HepG2 (cell line): ENCODE measurements around the gene MS4A13. TPM values are rescaled to one million over a fixed set of nuclear protein-coding genes. Genes with fewer than 3 reads are reported as not detected.
"Not testable (repeated sequence)": the region's sequence is repeated elsewhere in the genome, so short reads cannot be mapped to it uniquely, and the experiment has no call there.

Experiments
- ATAC-seq: fragments of 200-7000 bp; cut with Tn5 transposase; 3 replicates; pipeline ENCODE4 v1.9.1; 2020; ENCODE audit warnings: mild to moderate bottlenecking, moderate library complexity
- BruUV-seq: library from RNA; stranded (reverse); fragments of 400-500 nt; replicated peaks from 2 replicates; lab custom pipeline; 2021; lab: Mats Ljungman, UMichigan
- CTCF ChIA-PET: fragments of 300-600 bp; formaldehyde crosslinking; extraction: SDS; loops from one replicate; lab custom pipeline; 2021; ENCODE audit warnings: low total read pairs, inconsistent platforms, low intra/inter-chr PET ratio; lab: Yijun Ruan, JAX
- POLR2A ChIA-PET: fragments of 350-600 bp; sonication (Branson Sonifier 250); formaldehyde crosslinking; loops from one replicate; lab custom pipeline; 2020; ENCODE audit warnings: antibody characterized with exemption, inconsistent platforms; lab: Yijun Ruan, JAX
- DNase-seq: peaks from one replicate; pipeline ENCODE4 v3.0.0-alpha.2; 2015; ENCODE audit warnings: low spot score
- FAIRE-seq: peaks from 3 replicates; lab custom pipeline; 2011; peaks lifted over from hg19 to GRCh38; lab: Jason Lieb, UNC
- H2AFZ ChIP-seq: one replicate; pipeline ENCODE4 v1.6.1; 2011; ENCODE audit warnings: low read length, inconsistent platforms
- H3K27ac ChIP-seq: fragments of 300-600 bp; 3 replicates; pipeline ENCODE4 v1.8.0; 2011; ENCODE audit warnings: mixed run types, mild to moderate bottlenecking, mixed read lengths, low read length, inconsistent platforms; ENCODE audit not compliant: insufficient read depth; ENCODE audit errors: extremely low read length
- H3K27me3 ChIP-seq, 2 experiments: fragments of 200-600 bp in 1 of 2; 2 replicates in 1 of 2; 3 replicates in 1 of 2; pipeline versions ENCODE4 v1.6.0 to v1.8.0; 2011; ENCODE audit warnings: low read length in 2 of 2, mild to moderate bottlenecking in 2 of 2, moderate library complexity in 2 of 2, inconsistent platforms in 1 of 2; ENCODE audit not compliant: insufficient read depth in 2 of 2, control insufficient read depth in 1 of 2
- H3K36me3 ChIP-seq, 2 experiments: fragments of 200-600 bp in 1 of 2; replicated peaks in 1 of 2; 2 replicates in 1 of 2; 3 replicates in 1 of 2; pipeline versions ENCODE4 v1.5.1 to v1.8.0; 2011; ENCODE audit warnings: low read length in 2 of 2, inconsistent platforms in 1 of 2; ENCODE audit not compliant: insufficient read depth in 2 of 2, control insufficient read depth in 1 of 2
- H3K4me1 ChIP-seq: 2 replicates; pipeline ENCODE4 v1.5.1; 2012; ENCODE audit warnings: low read length, inconsistent platforms; ENCODE audit not compliant: insufficient read depth
- H3K4me2 ChIP-seq: 2 replicates; pipeline ENCODE4 v1.6.0; 2011; ENCODE audit warnings: low read depth, low read length, inconsistent platforms
- H3K4me3 ChIP-seq, 3 experiments: fragments of 200-600 bp in 1 of 3; sonication (generic), shearing (Covaris generic) in 1 of 3; replicated peaks in 1 of 3; 2 replicates each; pipeline ENCODE4 v1.5.1; 2011 to 2016; ENCODE audit warnings: low read length in 3 of 3, inconsistent platforms in 2 of 3, low read depth in 2 of 3, mild to moderate bottlenecking in 2 of 3, control low read depth in 1 of 3, mixed read lengths in 1 of 3; ENCODE audit not compliant: insufficient read depth in 1 of 3
- H3K79me2 ChIP-seq: one replicate; pipeline ENCODE4 v1.6.1; 2011; ENCODE audit warnings: low read length, inconsistent platforms; ENCODE audit not compliant: insufficient read depth
- H3K9ac ChIP-seq: 2 replicates; pipeline ENCODE4 v1.6.0; 2011; ENCODE audit warnings: mild to moderate bottlenecking, low read depth, low read length, inconsistent platforms; ENCODE audit not compliant: insufficient read depth
- H3K9me3 ChIP-seq: 2 replicates; pipeline ENCODE4 v1.5.1; 2012; ENCODE audit warnings: mild to moderate bottlenecking, low read length
- H4K20me1 ChIP-seq: 2 replicates; pipeline ENCODE4 v1.6.0; 2011; ENCODE audit warnings: inconsistent platforms, mild to moderate bottlenecking, low read length, moderate library complexity; ENCODE audit not compliant: insufficient read depth
- ZSCAN25 ChIP-seq: sonication (generic); formaldehyde crosslinking; IDR thresholded peaks from 2 replicates; pipeline ENCODE4 v1.8.0; 2022; ENCODE audit warnings: mild to moderate bottlenecking, missing genetic modification reagents
- WGBS: methylation state at CpG from one replicate; pipeline ENCODE4 v1.1.6; 2017; ENCODE audit warnings: low lambda C conversion rate; 5-methylcytosine and 5-hydroxymethylcytosine counted together
- in situ Hi-C: cut with HindIII; loops from 2 replicates; pipeline ENCODE4 v1.10.0; 2017; ENCODE audit warnings: low pct_unique_long_range_greater_than_20kb; ENCODE audit not compliant: extremely low pct_ligation_motif_present
- intact Hi-C: fragments of 100-400 bp; cut with micrococcal nuclease; formaldehyde crosslinking; loops from one replicate; pipeline ENCODE4 v1.10.0; 2022; ENCODE audit not compliant: unreplicated experiment
- polyA plus RNA-seq, 8 experiments: library from polyadenylated mRNA; depleted of rRNA in 3 of 8; stranded (reverse) in 7 of 8; unstranded in 1 of 8; fragments of >200 nt; fragmentation: Illumina TruSeq in 4 of 8; extraction: Trizol in 4 of 8; gene quantifications; 2 replicates each; pipeline versions ENCODE4 v1.2.1 to v1.2.3, GENCODE V29; 2011 to 2016; ENCODE audit warnings: low read depth in 4 of 8, missing spikeins in 1 of 8, mixed read lengths in 1 of 8; ENCODE audit not compliant: insufficient read depth in 1 of 8
- total RNA-seq, 5 experiments: library from RNA; depleted of rRNA; stranded (reverse); fragments of >200 nt; fragmentation: Illumina TruSeq; extraction: Trizol; gene quantifications; 2 replicates each; pipeline ENCODE4 v1.2.3, GENCODE V29; 2016; ENCODE audit warnings: low read depth in 1 of 5
- TF ChIP-seq, protein P1 (sequence below): sonication (generic); formaldehyde crosslinking; IDR thresholded peaks from 2 replicates; pipeline ENCODE4 v1.4.0; 2020; ENCODE audit warnings: missing genetic modification reagents
- TF ChIP-seq, protein P2 (sequence below): sonication (generic); formaldehyde crosslinking; conservative IDR thresholded peaks from 2 replicates; pipeline ENCODE4 v1.4.0; 2020; ENCODE audit warnings: mild to moderate bottlenecking, missing genetic modification reagents, moderate library complexity

MS4A13 gene
- total and polyA plus RNA-seq, 2 of the 13 experiments (the other 11 are each of a cell fraction or from before 2014, with no cell fraction given), result not detected

DNA sequence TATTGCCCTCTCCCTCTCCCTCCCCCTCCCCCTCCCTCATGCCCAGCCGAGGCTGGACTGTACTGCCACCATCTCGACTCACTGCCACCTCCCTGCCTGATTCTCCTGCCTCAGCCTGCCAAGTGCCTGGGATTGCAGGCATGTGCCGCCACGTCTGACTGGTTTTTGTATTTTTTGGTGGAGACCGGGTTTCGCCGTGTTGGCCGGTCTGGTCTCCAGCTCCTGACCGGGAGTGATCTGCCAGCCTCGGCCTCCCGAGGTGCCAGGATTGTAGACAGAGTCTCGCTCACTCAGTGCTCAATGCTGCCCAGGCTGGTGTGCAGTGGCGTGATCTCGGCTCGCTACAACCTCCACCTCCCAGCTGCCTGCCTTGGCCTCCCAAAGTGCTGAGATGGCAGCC lies 5.6 kb upstream of the MS4A13 start:
- H3K9me3 ChIP-seq, BruUV-seq, H3K27ac ChIP-seq, H2AFZ ChIP-seq, ATAC-seq, H3K27me3 ChIP-seq, H4K20me1 ChIP-seq, POLR2A ChIA-PET, H3K4me3 ChIP-seq, H3K4me1 ChIP-seq, DNase-seq, H3K9ac ChIP-seq, H3K79me2 ChIP-seq, FAIRE-seq, H3K4me2 ChIP-seq, intact Hi-C loops, in situ Hi-C loops, CTCF ChIA-PET, H3K36me3 ChIP-seq: not testable (repeated sequence)
- 52% methylated on average over 4 of the region's 15 CpGs for WGBS

DNA sequence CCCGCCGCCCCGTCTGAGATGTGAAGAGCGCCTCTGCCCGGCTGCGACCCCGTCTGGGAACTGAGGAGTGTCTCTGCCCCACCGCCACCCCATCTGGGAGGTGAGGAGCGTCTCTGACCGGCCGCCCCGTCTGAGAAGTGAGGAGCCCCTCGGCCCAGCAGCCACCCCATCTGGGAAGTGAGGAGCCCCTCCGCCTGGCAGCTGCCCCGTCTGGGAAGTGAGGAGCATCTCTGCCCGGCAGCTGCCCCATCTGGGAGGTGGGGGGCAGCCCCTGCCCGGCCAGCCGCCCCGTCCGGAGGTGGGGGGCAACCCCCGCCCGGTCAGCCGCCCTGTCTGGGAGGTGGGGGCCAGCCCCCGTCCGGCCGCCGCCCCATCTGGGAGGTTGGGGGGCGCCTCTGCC lies 5.0 kb upstream of the MS4A13 start:
- H3K9me3 ChIP-seq, DNase-seq, CTCF ChIA-PET, H3K36me3 ChIP-seq, H3K79me2 ChIP-seq, intact Hi-C loops, FAIRE-seq, H3K27me3 ChIP-seq, H3K9ac ChIP-seq, ATAC-seq, H3K27ac ChIP-seq, H3K4me1 ChIP-seq, POLR2A ChIA-PET, H3K4me2 ChIP-seq, BruUV-seq, H2AFZ ChIP-seq, H3K4me3 ChIP-seq, in situ Hi-C loops, H4K20me1 ChIP-seq: not testable (repeated sequence)
- 78% methylated on average over 7 of the region's 28 CpGs for WGBS

DNA sequence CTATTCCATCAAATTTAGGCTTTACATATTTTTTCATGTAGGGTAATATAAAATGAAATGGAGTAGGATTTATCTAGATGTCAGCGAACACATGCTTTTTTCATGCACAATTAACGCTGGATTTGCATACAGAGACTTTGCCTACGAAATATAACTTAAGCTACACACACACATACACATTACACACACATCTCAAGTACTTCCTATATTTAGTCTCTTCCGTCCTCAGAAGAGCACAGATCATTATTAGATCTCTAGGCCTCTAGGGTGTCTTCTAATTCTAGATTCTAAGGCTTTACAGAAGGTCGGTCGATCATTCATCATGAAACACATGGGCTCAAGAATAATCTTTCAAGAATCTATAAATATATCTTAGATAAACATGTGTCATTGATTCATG lies 3.8 kb upstream of the MS4A13 start:
- no peaks in the 10 kb centered on the region; the same call in 1 of the 2 replicates for H3K9me3 ChIP-seq
- H3K79me2 ChIP-seq, result no peaks in the 10 kb centered on the region
- no peaks in the 10 kb centered on the region for H3K36me3 ChIP-seq
- FAIRE-seq (no peak), ATAC-seq (no peak), DNase-seq (no peak)
- H3K4me2 ChIP-seq, result no peak overlapping the region
- H3K4me3 ChIP-seq, result no peak overlapping the region
- H3K27me3 ChIP-seq, result no peaks in the 10 kb centered on the region; a peak in 1 of 5 replicates
- no peaks in the 10 kb centered on the region for H3K4me1 ChIP-seq
- no peak overlapping the region for H3K9ac ChIP-seq
- ChIA-PET POLR2A (no interaction called here), CTCF (no interaction called here)
- H2AFZ ChIP-seq, result no peak overlapping the region
- no peaks in the 10 kb centered on the region for H4K20me1 ChIP-seq
- no TSS peak for BruUV-seq
- intact Hi-C loops, result no loop called here
- no peak overlapping the region for H3K27ac ChIP-seq
- in situ Hi-C loops, result no loop called here
- 3% methylated on average over 6 of the region's 6 CpGs for WGBS
- TF ChIP-seq, protein P1, sequence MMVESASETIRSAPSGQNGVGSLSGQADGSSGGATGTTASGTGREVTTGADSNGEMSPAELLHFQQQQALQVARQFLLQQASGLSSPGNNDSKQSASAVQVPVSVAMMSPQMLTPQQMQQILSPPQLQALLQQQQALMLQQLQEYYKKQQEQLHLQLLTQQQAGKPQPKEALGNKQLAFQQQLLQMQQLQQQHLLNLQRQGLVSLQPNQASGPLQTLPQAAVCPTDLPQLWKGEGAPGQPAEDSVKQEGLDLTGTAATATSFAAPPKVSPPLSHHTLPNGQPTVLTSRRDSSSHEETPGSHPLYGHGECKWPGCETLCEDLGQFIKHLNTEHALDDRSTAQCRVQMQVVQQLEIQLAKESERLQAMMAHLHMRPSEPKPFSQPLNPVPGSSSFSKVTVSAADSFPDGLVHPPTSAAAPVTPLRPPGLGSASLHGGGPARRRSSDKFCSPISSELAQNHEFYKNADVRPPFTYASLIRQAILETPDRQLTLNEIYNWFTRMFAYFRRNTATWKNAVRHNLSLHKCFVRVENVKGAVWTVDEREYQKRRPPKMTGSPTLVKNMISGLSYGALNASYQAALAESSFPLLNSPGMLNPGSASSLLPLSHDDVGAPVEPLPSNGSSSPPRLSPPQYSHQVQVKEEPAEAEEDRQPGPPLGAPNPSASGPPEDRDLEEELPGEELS, result no peak
- no peak for TF ChIP-seq ZSCAN25
- TF ChIP-seq, protein P2, sequence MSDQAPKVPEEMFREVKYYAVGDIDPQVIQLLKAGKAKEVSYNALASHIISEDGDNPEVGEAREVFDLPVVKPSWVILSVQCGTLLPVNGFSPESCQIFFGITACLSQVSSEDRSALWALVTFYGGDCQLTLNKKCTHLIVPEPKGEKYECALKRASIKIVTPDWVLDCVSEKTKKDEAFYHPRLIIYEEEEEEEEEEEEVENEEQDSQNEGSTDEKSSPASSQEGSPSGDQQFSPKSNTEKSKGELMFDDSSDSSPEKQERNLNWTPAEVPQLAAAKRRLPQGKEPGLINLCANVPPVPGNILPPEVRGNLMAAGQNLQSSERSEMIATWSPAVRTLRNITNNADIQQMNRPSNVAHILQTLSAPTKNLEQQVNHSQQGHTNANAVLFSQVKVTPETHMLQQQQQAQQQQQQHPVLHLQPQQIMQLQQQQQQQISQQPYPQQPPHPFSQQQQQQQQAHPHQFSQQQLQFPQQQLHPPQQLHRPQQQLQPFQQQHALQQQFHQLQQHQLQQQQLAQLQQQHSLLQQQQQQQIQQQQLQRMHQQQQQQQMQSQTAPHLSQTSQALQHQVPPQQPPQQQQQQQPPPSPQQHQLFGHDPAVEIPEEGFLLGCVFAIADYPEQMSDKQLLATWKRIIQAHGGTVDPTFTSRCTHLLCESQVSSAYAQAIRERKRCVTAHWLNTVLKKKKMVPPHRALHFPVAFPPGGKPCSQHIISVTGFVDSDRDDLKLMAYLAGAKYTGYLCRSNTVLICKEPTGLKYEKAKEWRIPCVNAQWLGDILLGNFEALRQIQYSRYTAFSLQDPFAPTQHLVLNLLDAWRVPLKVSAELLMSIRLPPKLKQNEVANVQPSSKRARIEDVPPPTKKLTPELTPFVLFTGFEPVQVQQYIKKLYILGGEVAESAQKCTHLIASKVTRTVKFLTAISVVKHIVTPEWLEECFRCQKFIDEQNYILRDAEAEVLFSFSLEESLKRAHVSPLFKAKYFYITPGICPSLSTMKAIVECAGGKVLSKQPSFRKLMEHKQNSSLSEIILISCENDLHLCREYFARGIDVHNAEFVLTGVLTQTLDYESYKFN (CRISPR knock-in tag), result no peak
